Spleen (tissue), 11 donors: ENCODE measurements around the gene TUBD1. TPM values are rescaled to one million over a fixed set of nuclear protein-coding genes. Genes with fewer than 3 reads are reported as not detected.

Experiments
- DNase-seq: peaks from one replicate; pipeline ENCODE4 v3.0.0-alpha.2; 2020
- H3K27ac ChIP-seq, 8 donors: fragments of 200-600 bp; sonication (generic) in 7 of 8; 1 replicate in 4 of 8; 2 replicates in 4 of 8; pipeline versions ENCODE4 v1.5.0 to v1.8.0; 2016 to 2021; ENCODE audit warnings: inconsistent platforms in 4 of 8, mild to moderate bottlenecking in 4 of 8, moderate library complexity in 1 of 8
- H3K27me3 ChIP-seq, 7 donors: fragments of 200-600 bp; sonication (generic) in 6 of 7; replicated peaks in 1 of 7; 1 replicate in 4 of 7; 2 replicates in 3 of 7; pipeline versions ENCODE4 v1.5.0 to v1.8.0; 2016 to 2021; ENCODE audit warnings: inconsistent platforms in 3 of 7, mild to moderate bottlenecking in 1 of 7
- H3K36me3 ChIP-seq, 6 donors: fragments of 200-600 bp; sonication (generic) in 5 of 6; 1 replicate in 4 of 6; 2 replicates in 2 of 6; pipeline versions ENCODE4 v1.5.0 to v1.8.0; 2016 to 2021; ENCODE audit warnings: inconsistent platforms in 2 of 6
- H3K4me1 ChIP-seq, 6 donors: fragments of 200-600 bp; sonication (generic) in 5 of 6; 1 replicate in 3 of 6; 2 replicates in 3 of 6; pipeline versions ENCODE4 v1.5.0 to v1.8.0; 2016 to 2021; ENCODE audit warnings: inconsistent platforms in 3 of 6
- H3K4me3 ChIP-seq, 8 donors: fragments of 200-600 bp; sonication (generic) in 7 of 8; 1 replicate in 4 of 8; 2 replicates in 4 of 8; pipeline versions ENCODE4 v1.5.0 to v1.8.0; 2016 to 2021; ENCODE audit warnings: inconsistent platforms in 4 of 8, mild to moderate bottlenecking in 4 of 8, moderate library complexity in 2 of 8
- H3K9me3 ChIP-seq, 8 donors: fragments of 200-600 bp; sonication (generic) in 7 of 8; 1 replicate in 4 of 8; 2 replicates in 4 of 8; pipeline versions ENCODE4 v1.5.0 to v1.8.0; 2016 to 2021; ENCODE audit warnings: inconsistent platforms in 4 of 8
- CTCF ChIP-seq, 11 experiments: fragments of 200-600 bp in 7 of 11; fragments of 450-650 bp in 4 of 11; sonication (generic) in 4 of 11; IDR thresholded peaks in 8 of 11; conservative IDR thresholded peaks in 3 of 11; 1 replicate in 7 of 11; 2 replicates in 4 of 11; pipeline versions ENCODE4 v1.4.0 to v1.8.0; 2016 to 2021; ENCODE audit warnings: antibody characterized with exemption in 11 of 11, inconsistent platforms in 4 of 11, mild to moderate bottlenecking in 1 of 11
- POLR2A ChIP-seq, 3 donors: fragments of 450-650 bp; IDR thresholded peaks; one replicate each; pipeline ENCODE4 v1.5.1; 2017; ENCODE audit warnings: antibody characterized with exemption in 3 of 3, mild to moderate bottlenecking in 1 of 3
- POLR2AphosphoS5 ChIP-seq, 3 donors: sonication (generic); formaldehyde crosslinking; IDR thresholded peaks; one replicate each; pipeline ENCODE4 v1.5.1; 2017; ENCODE audit warnings: antibody characterized with exemption in 3 of 3
- WGBS, 5 donors: extraction: QIAGEN DNeasy Blood & Tissue Kit in 3 of 5; methylation state at CpG; one replicate each; pipeline versions ENCODE4 v1.1.5 to v1.1.7; 2013 to 2018; 5-methylcytosine and 5-hydroxymethylcytosine counted together
- intact Hi-C: fragments of 100-400 bp; cut with DNase I; formaldehyde crosslinking; loops from one replicate; pipeline ENCODE4 v1.15.0; 2023; ENCODE audit warnings: low total_unique reads
- polyA plus RNA-seq, 3 donors: library from polyadenylated mRNA; stranded (reverse); fragments of 200-250 nt; gene quantifications; one replicate each; pipeline ENCODE4 v1.2.1, GENCODE V29; 2013
- total RNA-seq, 7 donors: library from RNA; depleted of rRNA in 3 of 7; stranded (reverse); fragments of >200 nt in 3 of 7; fragmentation: NEBNext Ultra II Directional in 4 of 7; extraction: Animal tissue kit (Norgen Biotek cat#: 25700) in 4 of 7; gene quantifications; one replicate each; pipeline versions ENCODE4 v1.1.0 to v1.2.1, GENCODE V29; 2016 to 2021
- donor health status: healthy with polysubstance abuse.
- donor health status: DM: no; HTN: no; CAD: no; lungs with moderate emphysema.
- donor health status: DM: no; HTN: no; CAD: no.
- donor health status: Bipolar disorder and iron deficiency.
- donor health status: healthy.
- donor health status: DM: no; HTN: no; CAD: no.
- donor health status: DM: yes; HTN: yes; CAD: no.

The TUBD1 gene
- total and polyA plus RNA-seq, 10 donors = 6.0 to 25.4 (median 10.4) TPM

- H3K4me1 ChIP-seq = peaks cover 24 to 81% (median 65%) of the 10 kb centered on the region in 6 donors
- peak overlapping the region in 3 of 8 donors; percentile 22 to 80 (median 36) for H3K27ac ChIP-seq
- DNase-seq = no peak
- no peak overlapping the region for H3K4me3 ChIP-seq
- no peaks in the 10 kb centered on the region for H3K27me3 ChIP-seq
- H3K9me3 ChIP-seq = no peaks in the 10 kb centered on the region
- intact Hi-C loops = no loop called here
- TF ChIP-seq POLR2A (IDR thresholded peaks at IDR 0.05) = no peak
- no peak for TF ChIP-seq POLR2AphosphoS5 (IDR thresholded peaks at IDR 0.05)
- TF ChIP-seq CTCF (IDR thresholded peaks at IDR 0.05 in 8 of 11, conservative IDR thresholded peaks at IDR 0.05 in 3 of 11) = no peak
- H3K36me3 ChIP-seq = peaks cover 0 to 18% (median 0%) of the 10 kb centered on the region in 6 donors
- WGBS, 5 donors = 46 to 61% (median 56%) methylated on average over 4 of the region's 4 CpGs
These were observed 59.8 kb downstream of the TUBD1 start for GRCh38 chr17:59832883-59833379.

- H3K4me3 ChIP-seq = no peak overlapping the region
- WGBS, 5 donors = 63 to 100% (median 82%) methylated on average over 1 of the region's 1 CpG
- intact Hi-C loops = no loop called here
- no peaks in the 10 kb centered on the region for H3K27me3 ChIP-seq
- H3K36me3 ChIP-seq = peaks cover 0 to 28% (median 0%) of the 10 kb centered on the region in 6 donors
- peak overlapping the region in 6 of 8 donors; percentile 33 to 84 (median 77) for H3K27ac ChIP-seq
- H3K4me1 ChIP-seq = peaks cover 30 to 81% (median 66%) of the 10 kb centered on the region in 6 donors
- no peaks in the 10 kb centered on the region for H3K9me3 ChIP-seq
- no peak for DNase-seq
- TF ChIP-seq POLR2AphosphoS5 (IDR thresholded peaks at IDR 0.05) = no peak
- TF ChIP-seq CTCF (IDR thresholded peaks at IDR 0.05 in 8 of 11, conservative IDR thresholded peaks at IDR 0.05 in 3 of 11) = no peak
- no peak for TF ChIP-seq POLR2A (IDR thresholded peaks at IDR 0.05)
These were observed 61.8 kb downstream of the TUBD1 start for GRCh38 chr17:59830846-59831486.

GRCh38 chr17:59830007-59830630 is 62.6 kb downstream of the TUBD1 start:
- no peaks in the 10 kb centered on the region for H3K9me3 ChIP-seq
- no peaks in the 10 kb centered on the region for H3K27me3 ChIP-seq
- intact Hi-C loops = no loop called here
- TF ChIP-seq POLR2A (IDR thresholded peaks at IDR 0.05) (no peak), CTCF (IDR thresholded peaks at IDR 0.05 in 8 of 11, conservative IDR thresholded peaks at IDR 0.05 in 3 of 11) (no peak), POLR2AphosphoS5 (IDR thresholded peaks at IDR 0.05) (peak in 1 of 3 donors; percentile 21)
- WGBS, 5 donors = 64 to 78% (median 70%) methylated on average over 3 of the region's 3 CpGs
- H3K4me3 ChIP-seq = peak overlapping the region in 1 of 8 donors; percentile 42
- H3K4me1 ChIP-seq = peaks cover 29 to 83% (median 73%) of the 10 kb centered on the region in 6 donors
- peaks cover 0 to 23% (median 0%) of the 10 kb centered on the region in 6 donors for H3K36me3 ChIP-seq
- DNase-seq = no peak
- H3K27ac ChIP-seq = peak overlapping the region; percentile 36 to 84 (median 74)
